HG02642 (cell line): ENCODE results near the gene SDHB.

Experiments
- ATAC-seq: cut with Tn5 transposase; IDR thresholded peaks from one replicate; pipeline ENCODE4 v1.9.1; 2021; ENCODE audit warnings: mild to moderate bottlenecking; ENCODE audit not compliant: unreplicated experiment, poor library complexity

Gene SDHB

GRCh38 chr1:17052641-17053040 lies 1.2 kb downstream of the SDHB start:
- ATAC-seq: no peak

DNA sequence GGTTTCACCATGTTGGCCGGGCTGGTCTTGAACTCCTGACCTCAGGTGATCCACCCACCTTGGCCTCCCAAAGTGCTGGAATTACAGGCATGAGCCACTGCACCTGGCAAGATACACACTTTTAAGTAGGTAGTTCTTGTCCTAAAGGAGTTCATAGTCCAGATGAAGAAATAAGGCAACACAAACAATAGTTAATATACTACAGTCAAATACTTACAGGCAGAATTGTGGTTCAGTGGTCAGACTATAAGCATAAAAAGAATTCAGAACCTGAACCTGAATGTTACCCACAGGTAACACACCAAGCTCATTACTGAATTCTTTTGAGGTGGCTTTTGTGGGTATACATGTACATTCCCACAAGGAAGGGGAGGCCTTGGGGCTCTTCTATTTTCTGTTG lies 1.8 kb downstream of the SDHB start:
- no peak for ATAC-seq

DNA sequence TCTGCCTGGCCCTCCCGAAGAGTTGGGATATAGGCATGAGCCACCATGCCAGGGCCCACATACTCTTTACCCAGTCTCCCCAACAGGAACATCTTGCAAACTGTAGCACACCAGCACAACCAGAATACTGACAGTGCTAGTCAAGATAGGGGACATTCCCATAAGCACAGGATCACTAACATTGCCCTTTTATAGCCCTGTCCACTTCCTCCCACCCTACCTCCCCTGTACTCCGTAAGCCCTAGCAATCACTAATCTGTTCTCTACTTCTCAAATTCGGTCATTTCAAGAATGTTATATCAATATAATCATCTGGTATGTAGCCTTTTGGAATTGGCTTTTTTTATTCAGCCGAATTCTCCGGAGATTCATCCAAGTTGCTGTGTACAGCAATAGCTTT lies 5.9 kb downstream of the SDHB start:
- no peak for ATAC-seq

GRCh38 chr1:17046334-17046657 lies 7.5 kb downstream of the SDHB start:
- no peak for ATAC-seq

DNA sequence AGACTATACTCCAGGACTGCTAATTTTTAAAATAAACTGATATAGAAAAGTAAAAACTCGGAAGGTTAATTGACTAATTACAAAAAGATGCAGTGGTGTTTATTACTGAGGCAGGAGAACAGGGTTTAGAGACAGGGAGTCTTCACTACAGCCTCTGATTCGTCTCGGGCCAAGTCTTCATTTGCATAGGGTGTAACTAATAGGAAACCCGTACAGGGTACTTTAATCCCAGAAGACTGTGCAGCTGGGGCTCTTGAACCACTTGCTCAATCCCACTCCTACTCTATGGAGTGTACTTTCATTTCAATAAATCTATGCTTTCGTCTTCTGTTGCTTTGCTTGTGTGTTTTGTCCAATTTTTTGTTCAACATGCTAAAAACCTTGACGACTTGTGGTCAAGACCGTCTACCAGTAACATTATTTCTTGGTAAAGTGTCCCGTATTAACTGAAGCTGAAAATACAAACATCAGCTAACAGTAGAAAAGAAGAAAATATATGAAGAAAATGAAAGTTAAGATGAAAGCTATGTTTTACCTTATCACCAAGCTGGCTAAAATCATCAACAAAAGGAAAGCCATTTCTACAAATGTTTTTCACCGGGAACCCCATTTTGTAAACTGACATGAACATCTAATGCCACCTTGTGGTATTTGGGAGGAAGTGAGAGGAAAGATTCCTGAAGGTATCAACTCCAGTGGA lies 8.0 kb downstream of the SDHB start:
- ATAC-seq: no peak

- ATAC-seq: no peak
These were observed 8.7 kb downstream of the SDHB start for GRCh38 chr1:17045150-17045549.

- ATAC-seq: no peak
These were observed 10.2 kb downstream of the SDHB start for GRCh38 chr1:17043676-17044075.

- no peak for ATAC-seq
These were observed 13.7 kb downstream of the SDHB start for GRCh38 chr1:17040135-17040534.

GRCh38 chr1:17039522-17039921 lies 14.3 kb downstream of the SDHB start:
- ATAC-seq: no peak

- ATAC-seq: no peak
These were observed 20.4 kb downstream of the SDHB start for GRCh38 chr1:17033481-17033880.

GRCh38 chr1:17032741-17033140 lies 21.1 kb downstream of the SDHB start:
- ATAC-seq: no peak

GRCh38 chr1:17031436-17031835 lies 22.4 kb downstream of the SDHB start:
- ATAC-seq: no peak

- ATAC-seq: no peak
These were observed 23.6 kb downstream of the SDHB start for GRCh38 chr1:17030206-17030605.

DNA sequence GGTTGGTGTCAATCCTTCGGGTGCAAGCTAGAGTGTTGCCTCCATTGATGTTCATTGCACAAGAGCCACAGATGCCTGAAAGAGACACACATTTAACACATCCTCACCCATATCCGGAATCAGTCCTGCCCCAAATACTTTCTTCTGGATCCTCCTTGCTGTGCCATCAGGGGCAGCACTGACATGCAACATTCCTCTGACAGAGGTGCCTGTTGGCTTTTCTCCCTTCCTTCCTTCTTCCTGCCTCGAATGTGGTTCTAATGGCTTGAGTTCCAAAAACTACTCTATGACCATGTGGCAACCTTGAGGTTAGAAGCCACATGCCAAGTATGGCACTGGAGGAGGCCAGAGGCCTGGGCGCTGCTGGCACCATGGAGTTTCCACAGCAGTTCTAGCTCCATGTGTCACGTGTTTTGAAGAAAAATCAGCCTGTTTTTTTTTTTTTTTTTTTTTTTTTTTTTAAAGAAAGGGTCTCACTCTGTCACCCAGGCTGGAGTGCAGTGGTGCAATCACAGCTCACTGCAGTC lies 25.1 kb downstream of the SDHB start:
- ATAC-seq: no peak

DNA sequence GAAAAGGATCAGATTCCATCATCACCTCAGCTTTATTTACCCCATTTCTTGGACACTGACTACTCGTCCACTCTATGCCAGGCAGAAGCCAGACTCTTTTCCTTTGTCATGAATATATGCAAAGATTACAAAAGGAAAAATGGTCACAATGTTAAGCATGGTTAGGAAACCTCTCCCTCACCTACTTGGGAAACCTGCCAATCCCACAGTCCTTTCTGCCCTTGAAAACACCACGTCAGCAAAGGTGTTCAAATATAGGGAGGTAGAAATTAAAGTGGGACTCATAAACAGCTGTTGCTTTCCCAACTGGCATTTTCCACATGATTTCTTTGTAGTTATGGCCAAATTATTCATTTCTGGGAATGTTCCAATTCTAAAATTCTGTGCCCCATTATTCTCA lies 25.9 kb downstream of the SDHB start:
- ATAC-seq: no peak

- ATAC-seq: no peak
These were observed 26.4 kb downstream of the SDHB start for GRCh38 chr1:17027403-17027802.

DNA sequence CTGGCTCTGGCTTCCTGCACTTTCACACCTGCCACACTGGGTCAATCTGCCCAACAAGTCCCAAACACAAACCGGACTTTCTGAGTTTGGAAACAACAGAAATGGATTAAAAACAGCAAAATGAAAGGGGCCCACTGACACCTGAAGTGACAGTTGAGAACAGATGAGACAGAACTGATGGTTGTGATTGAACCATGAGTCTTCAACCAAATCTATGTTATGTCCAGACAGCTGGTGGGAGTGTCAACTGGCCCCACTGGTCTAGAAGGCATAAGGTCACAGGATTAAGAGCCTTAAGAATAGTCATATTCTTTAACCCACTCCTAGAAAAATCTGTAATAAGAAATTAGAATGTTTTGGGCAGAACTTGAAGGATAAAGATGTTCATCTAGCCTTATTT lies 29.1 kb downstream of the SDHB start:
- no peak for ATAC-seq

GRCh38 chr1:17023573-17023972 lies 30.3 kb downstream of the SDHB start:
- ATAC-seq: no peak

- no peak for ATAC-seq
These were observed 30.7 kb downstream of the SDHB start for GRCh38 chr1:17023102-17023501.

DNA sequence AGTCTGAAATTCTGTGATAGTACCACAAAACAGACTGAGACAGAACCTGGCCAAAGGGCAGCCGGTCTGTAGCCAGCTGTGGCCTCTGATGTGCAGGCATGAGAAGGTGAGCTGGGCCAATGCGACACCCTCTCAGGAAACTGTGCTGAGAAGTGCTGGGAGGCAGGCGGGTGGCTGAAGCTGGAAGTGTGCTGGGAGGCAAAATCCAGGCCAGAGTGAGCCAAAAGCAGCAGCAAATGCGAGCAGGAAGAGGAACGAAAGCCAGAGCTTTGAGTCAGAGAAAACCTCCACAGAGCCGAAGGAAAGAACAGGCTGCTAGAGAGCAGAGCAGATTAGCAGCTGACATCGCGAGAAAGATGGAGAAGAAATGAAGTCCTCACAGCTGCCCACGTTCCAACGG lies 31.9 kb downstream of the SDHB start:
- ATAC-seq: no peak

- no peak for ATAC-seq
These were observed 33.3 kb downstream of the SDHB start for GRCh38 chr1:17020502-17020901.

DNA sequence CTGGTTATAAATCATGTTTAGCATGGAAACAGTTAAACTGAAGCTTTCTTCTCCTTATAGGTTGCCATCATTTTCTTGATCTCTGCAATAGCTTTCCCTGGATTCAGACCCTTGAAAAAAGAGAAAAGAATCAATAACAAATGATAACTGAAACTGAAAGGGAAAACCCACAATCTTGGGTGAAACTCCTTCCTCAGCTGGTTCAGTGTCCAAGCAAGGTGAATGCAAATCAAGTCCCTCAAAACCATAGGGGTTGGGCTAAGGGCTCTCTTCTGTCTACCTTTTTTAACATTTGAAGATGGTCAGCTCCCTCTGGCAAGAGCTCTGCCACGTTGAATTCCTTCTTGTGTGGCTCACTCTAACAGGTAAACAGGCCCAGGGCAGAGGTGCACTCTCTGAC lies 35.0 kb downstream of the SDHB start:
- no peak for ATAC-seq

GRCh38 chr1:17017435-17017834 lies 36.4 kb downstream of the SDHB start:
- no peak for ATAC-seq
